ENCODE results near the gene SAMHD1. TPM values are rescaled to one million over a fixed set of nuclear protein-coding genes. Genes with fewer than 3 reads are reported as not detected.

The SAMHD1 gene
- total RNA-seq, 4 donors from 2014 or later, result 348 to 854 (median 449) TPM

- H3K36me3 ChIP-seq, result no peaks in the 10 kb centered on the region
- H3K9me3 ChIP-seq, result no peaks in the 10 kb centered on the region
- no peak overlapping the region for H3K4me3 ChIP-seq
- no peaks in the 10 kb centered on the region for H3K4me1 ChIP-seq
- WGBS, 2 donors (ENCODE audit: low coverage in 1 of 2), result 77 to 87% methylated on average over 13 of the region's 13 CpGs
- H3K27ac ChIP-seq, result no peak overlapping the region
- no peak for ATAC-seq
- no peaks in the 10 kb centered on the region for H3K27me3 ChIP-seq
- no peak for TF ChIP-seq POLR2A (IDR thresholded peaks at IDR 0.05)
- TF ChIP-seq EP300 (IDR thresholded peaks at IDR 0.05), result no peak
- no peak for TF ChIP-seq POLR2AphosphoS5 (IDR thresholded peaks at IDR 0.05)
- TF ChIP-seq, protein P1, sequence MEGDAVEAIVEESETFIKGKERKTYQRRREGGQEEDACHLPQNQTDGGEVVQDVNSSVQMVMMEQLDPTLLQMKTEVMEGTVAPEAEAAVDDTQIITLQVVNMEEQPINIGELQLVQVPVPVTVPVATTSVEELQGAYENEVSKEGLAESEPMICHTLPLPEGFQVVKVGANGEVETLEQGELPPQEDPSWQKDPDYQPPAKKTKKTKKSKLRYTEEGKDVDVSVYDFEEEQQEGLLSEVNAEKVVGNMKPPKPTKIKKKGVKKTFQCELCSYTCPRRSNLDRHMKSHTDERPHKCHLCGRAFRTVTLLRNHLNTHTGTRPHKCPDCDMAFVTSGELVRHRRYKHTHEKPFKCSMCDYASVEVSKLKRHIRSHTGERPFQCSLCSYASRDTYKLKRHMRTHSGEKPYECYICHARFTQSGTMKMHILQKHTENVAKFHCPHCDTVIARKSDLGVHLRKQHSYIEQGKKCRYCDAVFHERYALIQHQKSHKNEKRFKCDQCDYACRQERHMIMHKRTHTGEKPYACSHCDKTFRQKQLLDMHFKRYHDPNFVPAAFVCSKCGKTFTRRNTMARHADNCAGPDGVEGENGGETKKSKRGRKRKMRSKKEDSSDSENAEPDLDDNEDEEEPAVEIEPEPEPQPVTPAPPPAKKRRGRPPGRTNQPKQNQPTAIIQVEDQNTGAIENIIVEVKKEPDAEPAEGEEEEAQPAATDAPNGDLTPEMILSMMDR (IDR thresholded peaks at IDR 0.05), result no peak
These were observed 77.9 kb downstream of the SAMHD1 start for GRCh38 chr20:36873498-36874189.

DNA sequence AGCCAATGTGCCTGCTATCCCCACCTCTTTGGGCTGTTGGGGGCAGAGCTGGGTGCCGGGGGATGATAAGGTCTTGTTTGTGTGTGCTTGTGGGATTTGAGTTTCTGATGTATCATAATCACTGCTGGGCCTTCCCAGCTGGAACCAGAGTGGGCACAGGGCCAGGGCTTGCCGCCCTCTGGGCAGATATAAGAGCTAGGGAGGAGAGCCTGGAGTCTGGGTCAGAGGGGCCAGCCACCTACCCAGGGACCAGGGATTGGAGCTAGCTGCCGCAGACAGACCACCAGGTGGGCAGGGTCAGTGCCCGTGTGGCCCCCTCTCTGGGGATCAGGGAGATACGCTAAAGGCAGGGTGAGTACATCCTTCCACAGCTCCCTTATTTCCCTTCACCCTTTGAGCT is 78.7 kb downstream of the SAMHD1 start:
- Histone ChIP-seq H3K4me1 (no peaks in the 10 kb centered on the region), H3K27me3 (no peaks in the 10 kb centered on the region), H3K36me3 (no peaks in the 10 kb centered on the region), H3K27ac (no peak overlapping the region), H3K9me3 (no peaks in the 10 kb centered on the region), H3K4me3 (no peak overlapping the region)
- TF ChIP-seq, protein P1 (IDR thresholded peaks at IDR 0.05), result no peak
- TF ChIP-seq EP300 (IDR thresholded peaks at IDR 0.05) (no peak), POLR2AphosphoS5 (IDR thresholded peaks at IDR 0.05) (no peak), POLR2A (IDR thresholded peaks at IDR 0.05) (no peak)
- no peak for ATAC-seq
- WGBS, 2 donors (ENCODE audit: low coverage in 1 of 2), result 50 to 67% methylated on average over 1 of the region's 5 CpGs

DNA sequence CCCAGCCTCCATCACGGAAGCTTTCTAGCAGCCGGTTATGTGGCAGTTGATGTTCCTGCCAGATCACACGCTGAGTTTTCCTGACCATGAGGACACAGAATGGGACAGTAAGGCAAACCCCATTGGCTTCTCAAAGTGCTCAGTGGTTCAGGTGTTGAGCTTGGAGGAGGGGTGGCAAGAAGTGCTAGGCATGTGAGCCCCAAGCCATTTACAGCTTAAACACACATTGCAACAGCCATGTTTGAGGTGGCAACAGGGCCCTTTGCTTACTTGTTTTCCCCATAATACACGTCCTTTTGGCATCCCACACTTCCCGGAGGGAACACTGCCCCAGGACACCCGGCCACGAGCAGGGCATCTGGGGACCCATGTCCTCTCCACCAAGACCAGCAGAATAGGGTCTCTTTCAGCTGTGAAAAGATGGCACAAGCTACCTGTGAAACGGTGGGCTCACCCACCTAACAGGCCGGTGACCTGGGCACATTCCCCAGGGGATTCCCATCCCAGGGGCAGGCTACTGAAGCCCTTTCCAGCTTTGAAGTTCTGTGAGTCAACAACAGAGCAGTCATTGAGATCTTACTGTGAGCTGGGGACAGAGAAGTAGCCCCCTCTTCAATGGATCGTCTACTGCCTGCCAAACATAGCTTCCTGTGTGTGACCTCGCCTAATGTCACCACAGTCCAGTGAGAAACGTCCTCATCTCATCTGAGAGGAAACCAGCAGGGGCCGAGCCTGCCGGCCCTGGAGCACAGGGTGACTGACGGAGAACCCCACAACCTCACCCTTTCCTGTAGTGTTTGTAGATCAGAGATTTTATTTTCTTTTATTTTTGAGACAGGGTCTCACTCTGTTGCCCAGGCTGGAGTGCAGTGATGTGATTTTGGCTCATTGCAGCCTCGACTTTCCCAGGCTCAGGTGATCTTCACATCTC is 79.6 kb downstream of the SAMHD1 start:
- Histone ChIP-seq H3K27me3 (no peaks in the 10 kb centered on the region), H3K27ac (no peak overlapping the region), H3K4me3 (no peak overlapping the region), H3K36me3 (no peaks in the 10 kb centered on the region), H3K9me3 (no peaks in the 10 kb centered on the region), H3K4me1 (no peaks in the 10 kb centered on the region)
- TF ChIP-seq POLR2A (IDR thresholded peaks at IDR 0.05) (no peak), POLR2AphosphoS5 (IDR thresholded peaks at IDR 0.05) (no peak)
- no peak for ATAC-seq
- WGBS, 2 donors (ENCODE audit: low coverage in 1 of 2), result 55 to 60% methylated on average over 6 to 12 of the region's 16 CpGs

DNA sequence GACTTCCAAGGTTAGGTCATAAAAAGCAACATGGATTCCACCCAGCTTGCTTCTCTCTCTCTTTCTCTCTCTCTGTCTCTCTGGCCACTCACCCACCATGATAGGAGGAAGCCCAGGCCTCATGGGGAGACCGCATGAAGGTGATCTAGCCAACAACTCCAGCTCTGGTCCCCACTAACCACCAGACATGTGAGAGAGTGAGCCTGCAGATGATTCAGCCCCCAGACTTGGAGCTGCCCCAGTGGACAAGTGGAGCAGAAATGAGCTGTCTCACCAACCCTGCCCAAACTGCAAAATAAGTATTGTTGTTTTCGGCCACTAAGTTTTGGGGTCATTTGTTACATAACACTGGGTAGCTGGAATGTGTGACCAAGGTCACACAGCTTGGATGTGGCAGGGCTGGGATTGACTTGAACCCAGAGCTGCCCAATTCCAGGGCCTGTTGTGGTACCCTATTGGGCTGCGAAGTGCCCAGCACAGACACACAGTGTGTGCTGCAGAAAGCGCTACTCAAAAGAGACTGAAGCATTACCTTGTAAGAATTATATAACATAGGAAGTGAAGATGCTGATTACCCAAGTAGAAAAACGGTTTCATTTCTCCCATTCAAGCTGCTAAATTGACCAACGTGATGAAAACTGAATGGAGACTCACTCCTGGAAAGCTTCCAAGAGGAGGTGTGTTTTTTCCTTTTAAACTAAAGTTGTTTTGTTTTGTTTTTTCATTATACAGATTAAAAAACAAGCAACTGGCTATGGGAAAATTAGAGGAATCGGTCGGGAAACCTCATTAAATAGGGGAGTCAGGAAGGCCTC is 84.6 kb downstream of the SAMHD1 start:
- WGBS, 2 donors (ENCODE audit: low coverage in 1 of 2), result 60 to 86% methylated on average over 4 to 6 of the region's 8 CpGs
- no peak overlapping the region for H3K4me3 ChIP-seq
- TF ChIP-seq POLR2A (IDR thresholded peaks at IDR 0.05) (no peak), POLR2AphosphoS5 (IDR thresholded peaks at IDR 0.05) (no peak), EP300 (IDR thresholded peaks at IDR 0.05) (no peak)
- TF ChIP-seq, protein P1 (IDR thresholded peaks at IDR 0.05), result no peak
- peaks cover 0 to 26% (median 4%) of the 10 kb centered on the region in 3 donors for H3K4me1 ChIP-seq
- H3K27ac ChIP-seq, result peak overlapping the region in 1 of 4 donors; percentile 95
- H3K36me3 ChIP-seq, result no peaks in the 10 kb centered on the region
- H3K9me3 ChIP-seq, result no peaks in the 10 kb centered on the region
- no peak for ATAC-seq
- no peaks in the 10 kb centered on the region for H3K27me3 ChIP-seq

DNA sequence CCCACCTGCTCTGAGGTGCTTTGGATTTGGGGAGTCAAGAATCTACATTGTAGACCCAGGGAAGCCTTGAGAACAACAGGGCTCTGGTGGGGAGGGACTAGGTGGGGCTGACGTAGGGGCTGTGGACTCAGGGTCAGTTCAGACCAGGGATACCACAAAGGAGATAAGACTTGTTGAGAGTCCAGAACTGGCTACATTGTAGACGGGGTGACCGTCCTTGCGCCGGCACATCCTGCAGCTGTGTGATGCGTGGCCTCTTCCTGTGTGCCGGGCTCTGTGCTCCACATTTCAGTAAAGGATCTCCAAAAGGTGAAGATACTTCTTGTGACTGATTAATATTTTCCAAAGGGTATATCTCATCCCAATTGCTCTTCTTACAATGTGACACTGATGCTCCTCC is 85.3 kb downstream of the SAMHD1 start:
- Histone ChIP-seq H3K9me3 (no peaks in the 10 kb centered on the region), H3K27ac (peak overlapping the region in 2 of 4 donors; percentile 95 to 96), H3K27me3 (no peaks in the 10 kb centered on the region), H3K4me1 (peaks cover 0 to 33% (median 10%) of the 10 kb centered on the region in 3 donors), H3K36me3 (no peaks in the 10 kb centered on the region), H3K4me3 (no peak overlapping the region)
- ATAC-seq, result no peak
- WGBS, 2 donors (ENCODE audit: low coverage in 1 of 2), result 75 to 100% methylated on average over 4 to 6 of the region's 7 CpGs
- no peak for TF ChIP-seq POLR2AphosphoS5 (IDR thresholded peaks at IDR 0.05)
- TF ChIP-seq, protein P1 (IDR thresholded peaks at IDR 0.05), result no peak
- no peak for TF ChIP-seq POLR2A (IDR thresholded peaks at IDR 0.05)
- TF ChIP-seq EP300 (IDR thresholded peaks at IDR 0.05), result no peak
